Suppressor macrophage treated with lipopolysaccharide for 4 hours (primary cell): ENCODE measurements around the gene SH3RF1.
A peak's percentile ranks its signal among the peaks of the same experiment; 100 is the strongest.

Experiments used
- DNase-seq: peaks from one replicate; pipeline ENCODE4 v3.0.0-alpha.2; 2020

The SH3RF1 gene

GRCh38 chr4:169250796-169251195 is 20.0 kb downstream of the SH3RF1 start:
- DNase-seq: no peak

- DNase-seq: no peak
These were observed 20.8 kb downstream of the SH3RF1 start for GRCh38 chr4:169249999-169250398.

GRCh38 chr4:169249214-169249973 is 21.4 kb downstream of the SH3RF1 start:
- no peak for DNase-seq

GRCh38 chr4:169248645-169249044 is 22.1 kb downstream of the SH3RF1 start:
- DNase-seq: no peak

GRCh38 chr4:169246957-169247396 is 23.8 kb downstream of the SH3RF1 start:
- no peak for DNase-seq

GRCh38 chr4:169246279-169246678 is 24.5 kb downstream of the SH3RF1 start:
- no peak for DNase-seq

- DNase-seq: peak; percentile 45
These were observed 25.7 kb downstream of the SH3RF1 start for GRCh38 chr4:169245061-169245460.

- DNase-seq: no peak
These were observed 26.7 kb downstream of the SH3RF1 start for GRCh38 chr4:169243825-169244609.

GRCh38 chr4:169241464-169241863 is 29.3 kb downstream of the SH3RF1 start:
- DNase-seq: no peak

- no peak for DNase-seq
These were observed 31.4 kb downstream of the SH3RF1 start for GRCh38 chr4:169239221-169239905.

GRCh38 chr4:169238445-169238844 is 32.3 kb downstream of the SH3RF1 start:
- DNase-seq: no peak

- no peak for DNase-seq
These were observed 33.7 kb downstream of the SH3RF1 start for GRCh38 chr4:169236873-169237626.

- DNase-seq: no peak
These were observed 34.7 kb downstream of the SH3RF1 start for GRCh38 chr4:169236078-169236477.

- DNase-seq: no peak
These were observed 36.5 kb downstream of the SH3RF1 start for GRCh38 chr4:169234137-169234855.

GRCh38 chr4:169233691-169234090 is 37.1 kb downstream of the SH3RF1 start:
- DNase-seq: no peak

- no peak for DNase-seq
These were observed 39.0 kb downstream of the SH3RF1 start for GRCh38 chr4:169231647-169232262.

- peak; percentile 70 for DNase-seq
These were observed 41.2 kb downstream of the SH3RF1 start for GRCh38 chr4:169229571-169230028.

- DNase-seq: no peak
These were observed 42.7 kb downstream of the SH3RF1 start for GRCh38 chr4:169228076-169228475.

GRCh38 chr4:169226565-169226964 is 44.2 kb downstream of the SH3RF1 start:
- no peak for DNase-seq

GRCh38 chr4:169225812-169226211 is 44.9 kb downstream of the SH3RF1 start:
- DNase-seq: no peak

GRCh38 chr4:169225058-169225751 is 45.6 kb downstream of the SH3RF1 start:
- DNase-seq: peak; percentile 68
